Nephron progenitor cell (in vitro differentiated cells): ENCODE measurements around the gene ZFAND3.

Source experiments
- DNase-seq: peaks from one replicate; pipeline ENCODE4 v3.0.0; 2021
- H3K27ac Mint-ChIP-seq: 2 replicates; pipeline ENCODE4 v1.8.0; 2021; ENCODE audit warnings: mild to moderate bottlenecking, moderate library complexity, mixed read lengths
- H3K27me3 Mint-ChIP-seq: 2 replicates; pipeline ENCODE4 v1.8.0; 2021; ENCODE audit warnings: mild to moderate bottlenecking, low read depth, mixed read lengths; ENCODE audit not compliant: poor library complexity
- H3K36me3 Mint-ChIP-seq: 2 replicates; pipeline ENCODE4 v1.8.0; 2021; ENCODE audit warnings: low read depth, mixed read lengths
- H3K4me1 Mint-ChIP-seq: 2 replicates; pipeline ENCODE4 v1.8.0; 2021; ENCODE audit warnings: mixed read lengths
- H3K4me3 Mint-ChIP-seq: 2 replicates; pipeline ENCODE4 v1.8.0; 2021; ENCODE audit warnings: mild to moderate bottlenecking, moderate library complexity, mixed read lengths
- H3K9me3 Mint-ChIP-seq: 2 replicates; pipeline ENCODE4 v1.8.0; 2021; ENCODE audit warnings: mild to moderate bottlenecking, moderate library complexity, mixed read lengths
- TF ChIP-seq, protein P1 (sequence below): fragments of 200-600 bp; sonication (generic); IDR thresholded peaks from 2 replicates; pipeline ENCODE4 v1.5.0; 2021; ENCODE audit warnings: antibody characterized with exemption

The ZFAND3 gene

DNA sequence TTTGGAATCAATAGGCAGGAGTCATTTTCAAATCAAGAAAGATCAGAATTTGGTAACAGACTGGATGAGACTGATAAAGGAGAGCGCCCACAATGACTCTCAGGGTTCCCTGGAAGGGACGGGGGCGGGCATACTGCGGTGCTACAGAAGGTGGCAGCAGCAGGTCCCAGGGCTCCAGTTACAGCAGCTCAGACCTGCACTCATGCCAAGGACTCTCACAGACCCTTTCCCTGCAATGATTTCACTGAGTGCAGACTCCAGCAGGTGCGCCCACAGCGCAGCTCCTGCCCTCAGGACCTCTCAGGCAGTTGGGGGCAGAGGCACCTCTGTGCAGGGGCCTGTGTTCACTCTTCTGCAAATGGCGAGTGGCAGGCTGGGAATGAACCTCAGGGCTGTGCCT is 359.8 kb downstream of the ZFAND3 start:
- no peaks in the 10 kb centered on the region for H3K9me3 Mint-ChIP-seq
- H3K27me3 Mint-ChIP-seq: peaks cover 9% of the 10 kb centered on the region
- no peak overlapping the region for H3K27ac Mint-ChIP-seq
- H3K36me3 Mint-ChIP-seq: peaks cover 9% of the 10 kb centered on the region
- no peak for DNase-seq
- no peak overlapping the region for H3K4me3 Mint-ChIP-seq
- peaks cover 56% of the 10 kb centered on the region for H3K4me1 Mint-ChIP-seq
- TF ChIP-seq, protein P1, sequence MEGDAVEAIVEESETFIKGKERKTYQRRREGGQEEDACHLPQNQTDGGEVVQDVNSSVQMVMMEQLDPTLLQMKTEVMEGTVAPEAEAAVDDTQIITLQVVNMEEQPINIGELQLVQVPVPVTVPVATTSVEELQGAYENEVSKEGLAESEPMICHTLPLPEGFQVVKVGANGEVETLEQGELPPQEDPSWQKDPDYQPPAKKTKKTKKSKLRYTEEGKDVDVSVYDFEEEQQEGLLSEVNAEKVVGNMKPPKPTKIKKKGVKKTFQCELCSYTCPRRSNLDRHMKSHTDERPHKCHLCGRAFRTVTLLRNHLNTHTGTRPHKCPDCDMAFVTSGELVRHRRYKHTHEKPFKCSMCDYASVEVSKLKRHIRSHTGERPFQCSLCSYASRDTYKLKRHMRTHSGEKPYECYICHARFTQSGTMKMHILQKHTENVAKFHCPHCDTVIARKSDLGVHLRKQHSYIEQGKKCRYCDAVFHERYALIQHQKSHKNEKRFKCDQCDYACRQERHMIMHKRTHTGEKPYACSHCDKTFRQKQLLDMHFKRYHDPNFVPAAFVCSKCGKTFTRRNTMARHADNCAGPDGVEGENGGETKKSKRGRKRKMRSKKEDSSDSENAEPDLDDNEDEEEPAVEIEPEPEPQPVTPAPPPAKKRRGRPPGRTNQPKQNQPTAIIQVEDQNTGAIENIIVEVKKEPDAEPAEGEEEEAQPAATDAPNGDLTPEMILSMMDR: no peak

DNA sequence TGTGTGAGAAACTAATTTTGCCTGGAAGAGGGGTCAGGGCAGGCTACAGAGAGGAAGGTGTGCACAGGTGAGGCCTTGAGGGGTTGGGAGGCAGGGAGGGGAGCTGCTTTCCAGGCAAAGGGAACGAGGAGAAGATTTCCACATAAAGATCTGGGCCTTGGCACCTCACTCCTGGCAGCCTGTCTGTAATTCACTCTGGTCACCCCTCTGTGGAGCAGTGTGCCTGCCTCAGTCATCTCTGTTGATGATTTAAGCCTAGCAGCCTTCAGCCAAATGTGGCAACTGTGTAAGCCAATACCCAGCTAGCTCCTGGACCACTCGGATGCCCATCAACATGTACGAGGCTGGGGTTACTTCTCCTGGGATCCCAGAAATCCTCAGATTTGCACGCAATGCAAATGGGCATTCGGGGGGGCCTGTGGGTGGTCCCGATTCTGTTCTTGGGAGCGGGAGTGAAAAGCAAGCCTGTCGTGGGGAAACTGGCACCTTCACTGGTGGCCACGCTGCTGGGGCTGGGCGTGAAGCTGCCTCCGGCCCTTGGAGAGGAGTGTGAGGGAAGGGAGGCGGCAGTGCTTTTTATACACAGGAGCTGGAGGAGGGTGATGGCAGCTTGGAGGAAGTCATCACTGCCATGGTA is 360.4 kb downstream of the ZFAND3 start:
- no peaks in the 10 kb centered on the region for H3K9me3 Mint-ChIP-seq
- H3K4me1 Mint-ChIP-seq: peaks cover 57% of the 10 kb centered on the region
- no peak overlapping the region for H3K4me3 Mint-ChIP-seq
- no peak overlapping the region for H3K27ac Mint-ChIP-seq
- no peak for DNase-seq
- TF ChIP-seq, protein P1: no peak
- H3K36me3 Mint-ChIP-seq: peaks cover 5% of the 10 kb centered on the region
- peaks cover 9% of the 10 kb centered on the region for H3K27me3 Mint-ChIP-seq

DNA sequence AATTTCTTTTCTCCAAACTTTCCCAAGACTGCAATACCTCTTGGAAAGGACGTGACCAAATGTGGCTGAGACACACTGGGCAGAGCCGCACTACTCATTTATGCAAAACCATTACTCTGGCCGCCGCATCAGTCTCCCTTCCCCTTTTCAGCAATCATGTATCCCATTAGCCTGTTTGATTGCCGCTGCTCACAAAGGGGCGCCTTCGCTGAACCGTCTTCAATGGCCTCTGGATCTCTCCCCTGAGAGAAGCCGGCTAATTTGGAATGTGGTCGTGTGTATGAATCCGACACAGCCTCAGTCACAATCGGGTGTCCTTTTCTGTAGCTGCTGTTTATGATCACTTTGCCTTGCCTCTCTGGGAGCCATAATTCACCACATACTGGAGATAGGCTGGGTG is 361.1 kb downstream of the ZFAND3 start:
- no peaks in the 10 kb centered on the region for H3K9me3 Mint-ChIP-seq
- H3K4me1 Mint-ChIP-seq: peaks cover 63% of the 10 kb centered on the region
- H3K36me3 Mint-ChIP-seq: peaks cover 2% of the 10 kb centered on the region
- no peak overlapping the region for H3K4me3 Mint-ChIP-seq
- H3K27me3 Mint-ChIP-seq: peaks cover 10% of the 10 kb centered on the region
- TF ChIP-seq, protein P1: no peak
- DNase-seq: no peak
- peak overlapping the region; percentile 78 for H3K27ac Mint-ChIP-seq

DNA sequence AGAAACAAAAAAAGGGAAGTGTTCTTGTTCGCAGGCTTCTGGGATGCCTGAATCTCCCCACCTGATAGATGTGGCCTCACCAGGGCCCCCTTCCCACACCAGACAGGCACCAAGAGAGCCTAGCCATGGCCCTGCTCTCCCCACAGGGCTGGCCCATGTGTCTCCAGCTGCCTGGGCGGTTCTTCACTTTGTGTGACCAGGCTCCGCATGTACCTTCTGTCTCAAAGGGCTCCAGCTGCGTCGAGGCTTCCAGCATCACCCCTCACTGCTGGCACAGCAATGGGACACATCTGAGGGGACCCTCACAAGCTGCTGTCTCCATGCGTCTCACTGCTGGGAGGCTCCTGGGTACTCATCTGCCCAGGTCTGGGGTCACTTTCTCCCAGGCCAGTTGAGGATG is 362.9 kb downstream of the ZFAND3 start:
- Mint-ChIP-seq H3K4me3 (no peak overlapping the region), H3K4me1 (peaks cover 56% of the 10 kb centered on the region), H3K27me3 (peaks cover 13% of the 10 kb centered on the region), H3K36me3 (no peaks in the 10 kb centered on the region), H3K9me3 (no peaks in the 10 kb centered on the region), H3K27ac (peak overlapping the region; percentile 45)
- TF ChIP-seq, protein P1: no peak
- DNase-seq: no peak

DNA sequence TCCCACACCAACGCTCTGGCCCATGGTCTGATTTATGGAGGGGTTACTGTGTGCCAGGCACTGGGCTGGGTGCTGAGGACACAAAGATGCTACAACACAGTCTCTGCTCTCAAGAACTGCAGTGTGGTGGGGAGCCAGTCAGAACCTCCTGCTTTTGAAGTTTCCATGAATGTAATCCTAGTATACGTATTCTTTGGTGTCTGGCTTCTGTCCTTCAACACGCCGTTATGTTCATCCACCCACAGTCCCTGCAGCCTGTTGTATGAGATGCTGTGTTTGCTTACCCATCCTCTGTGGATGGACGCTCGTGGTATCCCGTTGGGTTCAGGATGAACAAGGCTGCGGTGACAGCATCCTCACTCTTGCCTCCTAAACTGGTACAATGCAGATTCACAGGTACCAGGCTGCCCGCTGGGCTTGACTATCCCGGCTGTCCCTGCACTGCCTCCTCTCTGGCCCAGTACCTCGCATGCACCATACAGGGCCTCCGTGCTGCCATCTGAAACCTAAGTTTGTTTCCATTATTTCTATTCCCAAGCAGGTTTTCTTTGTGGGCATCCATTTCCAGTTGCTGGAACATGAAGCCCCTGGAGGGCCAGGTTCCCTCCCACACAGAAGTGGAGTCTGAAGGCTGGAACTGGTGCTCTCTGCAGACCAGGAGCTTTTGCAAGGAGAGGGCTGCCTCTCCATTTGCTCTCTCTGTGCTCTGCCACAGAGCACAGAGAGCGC is 364.5 kb downstream of the ZFAND3 start:
- Mint-ChIP-seq H3K4me3 (no peak overlapping the region), H3K27me3 (peaks cover 13% of the 10 kb centered on the region), H3K9me3 (no peaks in the 10 kb centered on the region), H3K4me1 (peaks cover 61% of the 10 kb centered on the region), H3K27ac (peak overlapping the region; percentile 69), H3K36me3 (no peaks in the 10 kb centered on the region)
- DNase-seq: no peak
- TF ChIP-seq, protein P1: no peak
